CD14-positive monocyte (primary cell): ENCODE data around the gene PERCC1. TPM values are rescaled to one million over a fixed set of nuclear protein-coding genes. Genes with fewer than 3 reads are reported as not detected.
A peak's percentile ranks its signal among the peaks of the same experiment; 100 is the strongest.

Source experiments
- DNase-seq, 3 donors: peaks; one replicate each; pipeline ENCODE4 v3.0.0-alpha.2; 2011 to 2022
- H2AFZ ChIP-seq: 2 replicates; pipeline ENCODE4 v1.6.0; 2012; ENCODE audit warnings: mild to moderate bottlenecking, low read depth, low read length, inconsistent platforms; ENCODE audit not compliant: insufficient read depth, poor library complexity, severe bottlenecking
- H3K27ac ChIP-seq, 2 donors: 1 replicate in 1 of 2; 2 replicates in 1 of 2; pipeline ENCODE4 v1.5.1; 2012 to 2013; ENCODE audit warnings: low read length in 2 of 2, control low read depth in 1 of 2, inconsistent platforms in 1 of 2, low read depth in 1 of 2, mild to moderate bottlenecking in 1 of 2
- H3K27me3 ChIP-seq, 2 donors: one replicate each; pipeline versions ENCODE4 v1.6.0 to v1.6.1; 2011 to 2013; ENCODE audit warnings: low read length in 2 of 2; ENCODE audit not compliant: control insufficient read depth in 2 of 2, insufficient read depth in 2 of 2
- H3K36me3 ChIP-seq, 2 donors: replicated peaks in 1 of 2; 1 replicate in 1 of 2; 2 replicates in 1 of 2; pipeline versions ENCODE4 v1.5.1 to v1.6.1; 2012 to 2013; ENCODE audit warnings: low read length in 2 of 2, control low read depth in 1 of 2, inconsistent platforms in 1 of 2, mild to moderate bottlenecking in 1 of 2; ENCODE audit not compliant: insufficient read depth in 2 of 2, control insufficient read depth in 1 of 2
- H3K4me1 ChIP-seq, 2 donors: 1 replicate in 1 of 2; 2 replicates in 1 of 2; pipeline versions ENCODE4 v1.5.1 to v1.6.1; 2012 to 2013; ENCODE audit warnings: low read length in 2 of 2, control low read depth in 1 of 2, inconsistent platforms in 1 of 2, mild to moderate bottlenecking in 1 of 2, moderate library complexity in 1 of 2; ENCODE audit not compliant: insufficient read depth in 2 of 2, control insufficient read depth in 1 of 2
- H3K4me2 ChIP-seq: replicated peaks from 2 replicates; pipeline ENCODE3; 2012; ENCODE audit warnings: low read length, moderate library complexity, mild to moderate bottlenecking; ENCODE audit not compliant: poor library complexity, severe bottlenecking; ENCODE audit errors: extremely low read depth
- H3K4me3 ChIP-seq, 3 experiments: fragments of 200-600 bp in 1 of 3; sonication (generic) in 1 of 3; replicated peaks in 1 of 3; 1 replicate in 2 of 3; 2 replicates in 1 of 3; pipeline ENCODE4 v1.5.1; 2011 to 2013; ENCODE audit warnings: low read length in 3 of 3, mild to moderate bottlenecking in 3 of 3, control low read depth in 2 of 3, low read depth in 2 of 3, inconsistent platforms in 1 of 3, moderate library complexity in 1 of 3
- H3K79me2 ChIP-seq: 2 replicates; pipeline ENCODE4 v1.6.0; 2012; ENCODE audit warnings: mild to moderate bottlenecking, control low read depth, inconsistent platforms, low read length, moderate library complexity; ENCODE audit not compliant: insufficient read depth
- H3K9ac ChIP-seq: 2 replicates; pipeline ENCODE4 v1.6.0; 2017; ENCODE audit warnings: low read length, mild to moderate bottlenecking; ENCODE audit not compliant: insufficient read depth, poor library complexity, severe bottlenecking
- H3K9me3 ChIP-seq, 2 donors: replicated peaks in 1 of 2; 1 replicate in 1 of 2; 2 replicates in 1 of 2; pipeline versions ENCODE4 v1.5.1 to v1.6.1; 2012 to 2013; ENCODE audit warnings: low read length in 2 of 2, control low read depth in 1 of 2; ENCODE audit not compliant: control insufficient read depth in 1 of 2, insufficient read depth in 1 of 2
- H4K20me1 ChIP-seq: 2 replicates; pipeline ENCODE4 v1.6.0; 2012; ENCODE audit warnings: mild to moderate bottlenecking, low read length, control low read depth, moderate library complexity; ENCODE audit not compliant: insufficient read depth
- H3K27ac Mint-ChIP-seq, 7 donors: one replicate each; pipeline ENCODE4 v1.8.0; 2020; ENCODE audit warnings: mild to moderate bottlenecking in 7 of 7, mixed read lengths in 7 of 7, moderate library complexity in 6 of 7, inconsistent platforms in 2 of 7
- H3K27me3 Mint-ChIP-seq, 3 donors: one replicate each; pipeline ENCODE4 v1.8.0; 2021 to 2022; ENCODE audit warnings: low read depth in 3 of 3, mild to moderate bottlenecking in 3 of 3, mixed read lengths in 3 of 3, moderate library complexity in 3 of 3, inconsistent platforms in 1 of 3
- H3K36me3 Mint-ChIP-seq, 2 donors: one replicate each; pipeline ENCODE4 v1.8.0; 2020; ENCODE audit warnings: mixed read lengths in 2 of 2, inconsistent platforms in 1 of 2, mild to moderate bottlenecking in 1 of 2
- H3K4me1 Mint-ChIP-seq: one replicate; pipeline ENCODE4 v1.8.0; 2020; ENCODE audit warnings: mild to moderate bottlenecking, mixed read lengths
- H3K4me3 Mint-ChIP-seq, 2 donors: one replicate each; pipeline ENCODE4 v1.8.0; 2020; ENCODE audit warnings: mild to moderate bottlenecking in 2 of 2, mixed read lengths in 2 of 2, moderate library complexity in 1 of 2
- H3K9me3 Mint-ChIP-seq, 7 donors: one replicate each; pipeline ENCODE4 v1.8.0; 2020 to 2022; ENCODE audit warnings: mixed read lengths in 7 of 7, mild to moderate bottlenecking in 6 of 7, moderate library complexity in 6 of 7, inconsistent platforms in 2 of 7
- WGBS: methylation state at CpG from one replicate; pipeline ENCODE4 v1.1.5; 2013; ENCODE audit warnings: missing lambda C conversion rate; ENCODE audit not compliant: insufficient coverage; 5-methylcytosine and 5-hydroxymethylcytosine counted together
- intact Hi-C, 2 donors: fragments of 100-400 bp; cut with micrococcal nuclease; formaldehyde crosslinking; loops; one replicate each; pipeline versions ENCODE4 v1.15.0 to v1.15.1; 2023
- polyA plus RNA-seq, 3 donors: library from polyadenylated mRNA; depleted of rRNA in 1 of 3; unstranded in 2 of 3; stranded (reverse) in 1 of 3; fragments of 300-500 nt in 2 of 3; fragments of >200 nt in 1 of 3; fragmentation: Illumina TruSeq in 2 of 3; gene quantifications; 1 replicate in 2 of 3; 2 replicates in 1 of 3; pipeline ENCODE4 v1.2.3, GENCODE V29; 2012 to 2021
- TF ChIP-seq, protein P1 (sequence below): fragments of 200-600 bp; IDR thresholded peaks from one replicate; pipeline ENCODE4 v1.8.0; 2022; ENCODE audit warnings: antibody characterized with exemption, mild to moderate bottlenecking

The PERCC1 gene
- polyA plus RNA-seq, 3 donors, result not detected

DNA sequence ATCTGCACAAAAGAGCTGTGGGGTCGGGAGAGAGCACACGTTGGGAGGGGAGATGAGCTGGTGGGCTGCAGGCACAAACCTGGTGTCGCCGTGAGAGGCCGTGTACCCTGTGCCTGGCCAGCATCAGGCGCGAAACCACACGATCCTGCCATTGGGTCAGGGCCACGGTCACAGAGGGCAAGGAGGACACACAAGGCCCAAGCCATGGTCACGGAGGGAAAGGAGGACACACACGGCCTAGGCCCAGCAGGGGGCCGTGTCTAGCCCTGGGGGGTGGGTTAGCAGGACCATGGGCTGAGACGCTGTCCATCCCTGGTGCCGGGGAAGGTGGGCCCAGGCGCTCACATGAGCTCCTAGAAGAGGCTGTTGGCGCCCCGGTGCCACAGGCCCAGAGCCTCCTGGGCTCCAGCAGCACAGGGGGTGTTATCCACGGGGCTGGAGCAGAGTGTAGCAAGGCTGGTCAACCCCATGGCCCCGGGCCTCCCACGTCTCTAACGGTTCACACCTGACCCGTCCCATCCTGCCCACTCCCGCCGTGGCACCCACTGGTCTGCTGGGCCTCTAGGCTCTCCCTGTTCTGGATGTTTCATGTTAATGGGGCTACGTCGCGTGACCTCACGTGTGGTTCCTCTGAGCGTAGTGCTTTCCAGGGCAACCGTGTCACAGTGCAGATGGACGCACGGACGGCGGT lies 21.0 kb downstream of the PERCC1 start:
- H3K36me3 Mint-ChIP-seq, result peaks cover 68 to 89% of the 10 kb centered on the region in 2 donors

DNA sequence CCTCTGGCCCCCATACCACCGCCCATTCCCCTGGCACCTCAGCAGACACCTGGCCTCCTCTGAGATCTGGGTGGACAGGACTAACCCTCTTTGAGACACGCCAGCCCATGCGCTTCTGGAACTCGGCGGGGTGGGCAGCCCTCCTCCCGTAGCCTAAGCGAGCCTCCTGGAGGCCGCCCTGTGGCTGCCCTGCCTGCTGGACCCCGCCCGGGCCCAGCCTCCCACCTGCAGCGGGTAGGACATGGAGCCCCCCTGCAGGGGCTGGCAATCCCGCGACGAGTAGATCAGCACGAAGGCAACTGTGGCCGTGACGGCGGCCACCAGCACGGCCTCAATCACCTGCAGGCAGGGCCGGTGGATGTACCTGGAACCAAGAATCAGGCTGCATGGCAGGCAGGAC lies 21.7 kb downstream of the PERCC1 start:
- Mint-ChIP-seq H3K9me3 (no peaks in the 10 kb centered on the region), H3K4me3 (no peak overlapping the region), H3K36me3 (peaks cover 69 to 95% of the 10 kb centered on the region in 2 donors), H3K4me1 (no peaks in the 10 kb centered on the region), H3K27me3 (peaks cover 0 to 1% (median 0%) of the 10 kb centered on the region in 3 donors), H3K27ac (peak overlapping the region in 1 of 7 donors; percentile 60)
- no peaks in the 10 kb centered on the region for H3K79me2 ChIP-seq
- H2AFZ ChIP-seq, result no peak overlapping the region
- H3K27me3 ChIP-seq, result no peaks in the 10 kb centered on the region
- 98% methylated on average over 19 of the region's 20 CpGs for WGBS
- peaks cover 93 to 100% of the 10 kb centered on the region in 2 donors for H3K36me3 ChIP-seq
- TF ChIP-seq, protein P1, sequence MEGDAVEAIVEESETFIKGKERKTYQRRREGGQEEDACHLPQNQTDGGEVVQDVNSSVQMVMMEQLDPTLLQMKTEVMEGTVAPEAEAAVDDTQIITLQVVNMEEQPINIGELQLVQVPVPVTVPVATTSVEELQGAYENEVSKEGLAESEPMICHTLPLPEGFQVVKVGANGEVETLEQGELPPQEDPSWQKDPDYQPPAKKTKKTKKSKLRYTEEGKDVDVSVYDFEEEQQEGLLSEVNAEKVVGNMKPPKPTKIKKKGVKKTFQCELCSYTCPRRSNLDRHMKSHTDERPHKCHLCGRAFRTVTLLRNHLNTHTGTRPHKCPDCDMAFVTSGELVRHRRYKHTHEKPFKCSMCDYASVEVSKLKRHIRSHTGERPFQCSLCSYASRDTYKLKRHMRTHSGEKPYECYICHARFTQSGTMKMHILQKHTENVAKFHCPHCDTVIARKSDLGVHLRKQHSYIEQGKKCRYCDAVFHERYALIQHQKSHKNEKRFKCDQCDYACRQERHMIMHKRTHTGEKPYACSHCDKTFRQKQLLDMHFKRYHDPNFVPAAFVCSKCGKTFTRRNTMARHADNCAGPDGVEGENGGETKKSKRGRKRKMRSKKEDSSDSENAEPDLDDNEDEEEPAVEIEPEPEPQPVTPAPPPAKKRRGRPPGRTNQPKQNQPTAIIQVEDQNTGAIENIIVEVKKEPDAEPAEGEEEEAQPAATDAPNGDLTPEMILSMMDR, result no peak
- no peak overlapping the region for H3K27ac ChIP-seq
- peaks cover 44% of the 10 kb centered on the region for H4K20me1 ChIP-seq
- no peaks in the 10 kb centered on the region for H3K4me1 ChIP-seq
- intact Hi-C loops, result loop anchor here in 1 of 2 donors (10.0 kb wide), 1 partner anchor 52 kb away; no protein-coding TSS in a partner anchor
- no peak overlapping the region for H3K4me2 ChIP-seq
- DNase-seq, result no peak
- no peak overlapping the region for H3K9ac ChIP-seq
- no peaks in the 10 kb centered on the region for H3K9me3 ChIP-seq
- no peak overlapping the region for H3K4me3 ChIP-seq

More for the DNA sequence above, 21.0 kb downstream of the PERCC1 start:
- intact Hi-C loops, result loop anchor here in 1 of 2 donors (10.0 kb wide), 1 partner anchor 53 kb away; no protein-coding TSS in a partner anchor
- Histone ChIP-seq H2AFZ (no peak overlapping the region), H3K9me3 (no peaks in the 10 kb centered on the region), H3K4me2 (no peak overlapping the region), H4K20me1 (peaks cover 45% of the 10 kb centered on the region), H3K4me3 (no peak overlapping the region), H3K9ac (no peak overlapping the region), H3K36me3 (peaks cover 95 to 100% of the 10 kb centered on the region in 2 donors), H3K27ac (no peak overlapping the region), H3K79me2 (no peaks in the 10 kb centered on the region), H3K4me1 (no peaks in the 10 kb centered on the region), H3K27me3 (no peaks in the 10 kb centered on the region)
- WGBS, result 98% methylated on average over 32 of the region's 34 CpGs
- Mint-ChIP-seq H3K27me3 (peaks cover 0 to 1% (median 0%) of the 10 kb centered on the region in 3 donors), H3K4me3 (no peak overlapping the region), H3K27ac (peak overlapping the region in 5 of 7 donors; percentile 42 to 82 (median 60)), H3K4me1 (no peaks in the 10 kb centered on the region), H3K9me3 (no peaks in the 10 kb centered on the region)
- TF ChIP-seq, protein P1, result no peak
- no peak for DNase-seq
